Glutamatergic neuron (in vitro differentiated cells): Measurements from ENCODE around the gene PACRG. TPM values are rescaled to one million over a fixed set of nuclear protein-coding genes. Genes with fewer than 3 reads are reported as not detected.

Source experiments
- DNase-seq: peaks from one replicate; pipeline ENCODE4 v3.0.0; 2022
- H3K27ac Mint-ChIP-seq: one replicate; pipeline ENCODE4 v1.8.0; 2020; ENCODE audit warnings: mild to moderate bottlenecking, mixed read lengths, inconsistent platforms; ENCODE audit not compliant: unreplicated experiment
- H3K27me3 Mint-ChIP-seq: one replicate; pipeline ENCODE4 v1.8.0; 2020; ENCODE audit warnings: mild to moderate bottlenecking, moderate library complexity, mixed read lengths, inconsistent platforms; ENCODE audit not compliant: unreplicated experiment
- H3K36me3 Mint-ChIP-seq: one replicate; pipeline ENCODE4 v1.8.0; 2020; ENCODE audit warnings: mild to moderate bottlenecking, mixed read lengths, inconsistent platforms; ENCODE audit not compliant: unreplicated experiment
- H3K4me1 Mint-ChIP-seq: one replicate; pipeline ENCODE4 v1.8.0; 2020; ENCODE audit warnings: mild to moderate bottlenecking, low read depth, mixed read lengths, inconsistent platforms; ENCODE audit not compliant: unreplicated experiment
- H3K4me3 Mint-ChIP-seq: one replicate; pipeline ENCODE4 v1.8.0; 2020; ENCODE audit warnings: mild to moderate bottlenecking, mixed read lengths, inconsistent platforms; ENCODE audit not compliant: unreplicated experiment
- H3K9me3 Mint-ChIP-seq: one replicate; pipeline ENCODE4 v1.8.0; 2020; ENCODE audit warnings: mild to moderate bottlenecking, moderate library complexity, mixed read lengths, inconsistent platforms; ENCODE audit not compliant: unreplicated experiment
- CTCF ChIP-seq: fragments of 200-600 bp; sonication (generic); IDR thresholded peaks from one replicate; pipeline ENCODE4 v1.5.0; 2021; ENCODE audit not compliant: partially characterized antibody, unreplicated experiment
- total RNA-seq: library from RNA; stranded (reverse); fragmentation: NEBNext Ultra II Directional; extraction: Animal tissue kit (Norgen Biotek cat#: 25700); gene quantifications from one replicate; pipeline ENCODE4 v1.2.1, GENCODE V29; 2021; ENCODE audit not compliant: unreplicated experiment

The PACRG gene
- total RNA-seq, 1 donor from 2014 or later: not detected

GRCh38 chr6:163324688-163325389 is 597.1 kb downstream of the PACRG start:
- no peak for DNase-seq
- Mint-ChIP-seq H3K9me3 (no peaks in the 10 kb centered on the region), H3K4me3 (no peak overlapping the region), H3K27me3 (peaks cover 2% of the 10 kb centered on the region), H3K4me1 (no peaks in the 10 kb centered on the region), H3K27ac (no peak overlapping the region), H3K36me3 (no peaks in the 10 kb centered on the region)
- TF ChIP-seq CTCF: no peak

- Mint-ChIP-seq H3K27me3 (peaks cover 2% of the 10 kb centered on the region), H3K4me3 (no peak overlapping the region), H3K9me3 (peaks cover 2% of the 10 kb centered on the region), H3K36me3 (no peaks in the 10 kb centered on the region), H3K27ac (no peak overlapping the region), H3K4me1 (peaks cover 1% of the 10 kb centered on the region)
- no peak for TF ChIP-seq CTCF
- DNase-seq: no peak
These were observed 597.6 kb downstream of the PACRG start for GRCh38 chr6:163325390-163325784.

DNA sequence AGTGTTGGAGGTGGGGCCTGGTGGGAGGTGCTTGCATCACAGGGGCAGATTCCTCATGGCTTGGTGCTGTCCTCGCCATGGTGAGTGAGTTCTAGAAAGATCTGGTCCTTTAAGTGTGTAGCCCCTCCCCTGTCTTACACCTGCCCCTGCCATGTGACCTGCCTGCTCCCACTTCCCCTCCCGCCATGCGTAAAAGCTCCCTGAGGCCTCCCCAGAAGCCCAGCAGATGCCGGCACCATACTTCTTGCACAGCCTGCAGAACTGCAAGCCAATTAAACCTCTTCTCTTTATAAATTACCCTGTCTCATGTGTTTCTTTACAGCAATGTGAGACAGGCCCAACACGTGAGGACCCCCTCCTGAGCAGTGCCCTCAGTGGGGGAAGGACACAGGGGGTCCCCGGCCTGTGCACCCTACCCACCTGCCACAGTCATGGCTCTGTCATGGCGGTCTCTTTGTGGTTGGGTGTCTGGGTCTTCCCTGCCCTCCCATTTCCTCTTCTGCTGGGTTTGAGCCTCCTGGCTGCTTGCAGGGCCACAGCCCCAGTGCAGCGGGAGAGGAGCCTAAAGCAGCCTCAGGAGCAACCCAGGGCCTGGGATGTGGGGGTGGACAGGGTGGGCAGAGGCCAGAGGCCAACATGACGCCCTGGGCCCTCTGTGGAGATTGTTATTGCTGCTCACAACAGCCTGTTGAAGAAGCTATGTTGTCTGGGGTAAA is 599.5 kb downstream of the PACRG start:
- H3K4me3 Mint-ChIP-seq: no peak overlapping the region
- H3K9me3 Mint-ChIP-seq: peaks cover 4% of the 10 kb centered on the region
- no peak for DNase-seq
- H3K36me3 Mint-ChIP-seq: no peaks in the 10 kb centered on the region
- no peaks in the 10 kb centered on the region for H3K27me3 Mint-ChIP-seq
- TF ChIP-seq CTCF: no peak
- H3K4me1 Mint-ChIP-seq: peaks cover 2% of the 10 kb centered on the region
- H3K27ac Mint-ChIP-seq: no peak overlapping the region

DNA sequence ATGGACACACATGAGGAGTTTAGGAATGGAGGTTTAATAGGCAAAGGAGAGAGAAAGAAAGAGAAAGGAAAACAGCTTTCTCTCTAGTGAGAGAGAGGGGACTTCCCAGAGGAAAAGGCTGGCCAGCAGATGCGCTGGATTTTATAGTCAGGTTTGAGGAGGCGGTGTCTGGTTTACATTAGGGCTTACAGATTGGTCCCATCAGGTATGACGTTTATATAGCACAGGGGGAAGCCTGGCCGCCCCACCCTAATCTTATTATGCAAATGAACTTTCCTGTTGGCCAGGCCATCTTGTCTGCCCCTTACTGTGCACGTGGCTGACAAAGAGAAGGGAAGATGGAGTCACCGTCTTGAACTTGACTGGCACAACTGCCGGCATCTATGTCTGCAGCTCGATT is 600.1 kb downstream of the PACRG start:
- H3K27ac Mint-ChIP-seq: no peak overlapping the region
- no peak for TF ChIP-seq CTCF
- peaks cover 5% of the 10 kb centered on the region for H3K9me3 Mint-ChIP-seq
- H3K36me3 Mint-ChIP-seq: no peaks in the 10 kb centered on the region
- DNase-seq: no peak
- H3K4me3 Mint-ChIP-seq: no peak overlapping the region
- H3K27me3 Mint-ChIP-seq: no peaks in the 10 kb centered on the region
- peaks cover 2% of the 10 kb centered on the region for H3K4me1 Mint-ChIP-seq

GRCh38 chr6:163328411-163328810 is 600.6 kb downstream of the PACRG start:
- no peak overlapping the region for H3K27ac Mint-ChIP-seq
- no peak for TF ChIP-seq CTCF
- no peaks in the 10 kb centered on the region for H3K36me3 Mint-ChIP-seq
- H3K9me3 Mint-ChIP-seq: peaks cover 5% of the 10 kb centered on the region
- H3K4me1 Mint-ChIP-seq: peaks cover 2% of the 10 kb centered on the region
- H3K27me3 Mint-ChIP-seq: no peaks in the 10 kb centered on the region
- DNase-seq: no peak
- H3K4me3 Mint-ChIP-seq: no peak overlapping the region
